ENCODE measurements around the gene NR3C1. TPM values are rescaled to one million over a fixed set of nuclear protein-coding genes. Genes with fewer than 3 reads are reported as not detected.

Gene NR3C1
- total and polyA plus RNA-seq, 8 donors = 59.2 to 98.0 (median 66.6) TPM

DNA sequence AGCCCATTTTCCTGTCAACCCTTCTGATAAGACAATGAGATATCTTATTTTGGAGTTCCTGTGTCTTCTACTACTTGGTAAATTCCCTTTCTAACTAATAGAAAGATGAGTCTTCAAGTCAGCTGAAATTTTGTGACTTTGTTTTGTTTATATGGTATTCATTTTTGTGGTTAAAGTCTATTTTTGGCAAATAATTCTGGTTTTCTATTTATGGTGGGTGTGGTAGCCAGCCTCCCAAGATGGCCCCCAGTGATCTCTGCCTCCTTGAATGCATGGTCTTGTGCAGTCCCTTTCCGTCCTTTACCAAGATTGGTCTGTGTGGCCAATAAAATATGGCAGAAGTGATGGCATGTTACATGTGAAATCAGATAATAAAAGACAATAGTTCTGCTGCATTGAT is 91.5 kb downstream of the NR3C1 start:
- DNase-seq (no peak), ATAC-seq (no peak)
- peaks cover 0 to 56% of the 10 kb centered on the region in 2 donors for H3K36me3 ChIP-seq
- intact Hi-C loops (cut with DNase I) = no loop called here
- TF ChIP-seq, protein P1, sequence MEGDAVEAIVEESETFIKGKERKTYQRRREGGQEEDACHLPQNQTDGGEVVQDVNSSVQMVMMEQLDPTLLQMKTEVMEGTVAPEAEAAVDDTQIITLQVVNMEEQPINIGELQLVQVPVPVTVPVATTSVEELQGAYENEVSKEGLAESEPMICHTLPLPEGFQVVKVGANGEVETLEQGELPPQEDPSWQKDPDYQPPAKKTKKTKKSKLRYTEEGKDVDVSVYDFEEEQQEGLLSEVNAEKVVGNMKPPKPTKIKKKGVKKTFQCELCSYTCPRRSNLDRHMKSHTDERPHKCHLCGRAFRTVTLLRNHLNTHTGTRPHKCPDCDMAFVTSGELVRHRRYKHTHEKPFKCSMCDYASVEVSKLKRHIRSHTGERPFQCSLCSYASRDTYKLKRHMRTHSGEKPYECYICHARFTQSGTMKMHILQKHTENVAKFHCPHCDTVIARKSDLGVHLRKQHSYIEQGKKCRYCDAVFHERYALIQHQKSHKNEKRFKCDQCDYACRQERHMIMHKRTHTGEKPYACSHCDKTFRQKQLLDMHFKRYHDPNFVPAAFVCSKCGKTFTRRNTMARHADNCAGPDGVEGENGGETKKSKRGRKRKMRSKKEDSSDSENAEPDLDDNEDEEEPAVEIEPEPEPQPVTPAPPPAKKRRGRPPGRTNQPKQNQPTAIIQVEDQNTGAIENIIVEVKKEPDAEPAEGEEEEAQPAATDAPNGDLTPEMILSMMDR (IDR thresholded peaks at IDR 0.05) = no peak
- no peaks in the 10 kb centered on the region for H3K9me3 ChIP-seq
- peaks cover 10 to 75% of the 10 kb centered on the region in 2 donors for H3K4me1 ChIP-seq
- H3K4me3 ChIP-seq = no peak overlapping the region
- H3K27me3 ChIP-seq = no peaks in the 10 kb centered on the region
- H3K27ac ChIP-seq = no peak overlapping the region

DNA sequence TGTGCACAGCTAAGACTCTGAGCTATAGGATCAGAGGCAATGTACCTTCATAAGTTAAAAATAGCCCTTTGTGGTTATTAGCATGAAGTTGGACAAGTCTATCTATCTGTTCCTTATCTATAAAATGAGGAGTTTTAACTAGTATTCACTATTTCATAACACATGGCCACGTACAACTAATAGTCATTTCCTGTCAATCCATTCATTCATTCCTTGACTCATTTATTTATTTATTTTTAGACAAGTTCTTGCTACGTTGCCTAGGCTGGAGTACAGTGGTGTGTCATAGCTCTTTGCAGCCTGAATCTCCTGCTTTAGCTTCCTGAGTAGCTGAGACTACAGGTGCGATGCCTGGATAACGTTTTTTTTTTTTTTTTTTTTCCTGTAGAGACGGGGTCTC is 92.1 kb downstream of the NR3C1 start:
- H3K36me3 ChIP-seq = peaks cover 0 to 60% of the 10 kb centered on the region in 2 donors
- TF ChIP-seq, protein P1 (IDR thresholded peaks at IDR 0.05) = no peak
- H3K27me3 ChIP-seq = no peaks in the 10 kb centered on the region
- intact Hi-C loops (cut with DNase I) = no loop called here
- peaks cover 5 to 71% of the 10 kb centered on the region in 2 donors for H3K4me1 ChIP-seq
- ATAC-seq (no peak), DNase-seq (no peak)
- no peaks in the 10 kb centered on the region for H3K9me3 ChIP-seq
- no peak overlapping the region for H3K4me3 ChIP-seq
- no peak overlapping the region for H3K27ac ChIP-seq

DNA sequence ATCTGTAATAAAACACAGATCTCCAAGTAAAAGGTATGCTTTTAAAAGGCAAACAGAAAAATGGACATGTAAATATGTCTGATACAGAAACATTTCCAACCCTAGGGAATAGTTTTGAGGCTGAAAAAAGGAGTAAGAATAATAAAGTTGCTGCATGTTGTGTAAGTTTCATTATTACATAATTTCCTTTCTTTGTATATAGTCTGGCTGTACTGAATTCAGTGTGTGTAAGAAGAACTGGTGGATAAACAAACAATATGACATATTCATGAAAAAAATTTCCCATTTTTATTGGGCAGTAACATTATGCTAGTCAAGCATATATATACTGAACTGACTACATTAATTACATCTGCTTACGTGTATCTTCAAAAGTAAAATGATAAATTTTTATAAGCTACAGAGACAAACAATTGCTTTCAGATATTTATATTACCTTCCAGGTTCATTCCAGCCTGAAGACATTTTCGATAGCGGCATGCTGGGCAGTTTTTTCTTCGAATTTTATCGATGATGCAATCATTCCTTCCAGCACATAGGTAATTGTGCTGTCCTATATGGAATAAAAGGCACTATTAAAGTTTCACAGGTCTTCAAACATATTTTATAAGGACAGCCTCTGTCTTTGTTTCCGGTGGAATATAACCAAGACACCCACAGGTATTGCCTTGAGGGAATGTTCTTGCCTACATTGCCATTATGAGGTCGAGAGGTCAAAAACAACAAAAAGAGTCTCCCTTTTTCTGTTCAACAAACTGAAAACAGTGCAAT is 93.6 kb downstream of the NR3C1 start:
- H3K9me3 ChIP-seq = no peaks in the 10 kb centered on the region
- no peak overlapping the region for H3K4me3 ChIP-seq
- TF ChIP-seq, protein P1 (IDR thresholded peaks at IDR 0.05) = no peak
- H3K27ac ChIP-seq = peak overlapping the region in 1 of 2 donors; percentile 25
- H3K4me1 ChIP-seq = peaks cover 0 to 59% of the 10 kb centered on the region in 2 donors
- H3K27me3 ChIP-seq = no peaks in the 10 kb centered on the region
- ATAC-seq = no peak
- intact Hi-C loops (cut with DNase I) = no loop called here
- peaks cover 0 to 68% of the 10 kb centered on the region in 2 donors for H3K36me3 ChIP-seq
- DNase-seq = no peak

DNA sequence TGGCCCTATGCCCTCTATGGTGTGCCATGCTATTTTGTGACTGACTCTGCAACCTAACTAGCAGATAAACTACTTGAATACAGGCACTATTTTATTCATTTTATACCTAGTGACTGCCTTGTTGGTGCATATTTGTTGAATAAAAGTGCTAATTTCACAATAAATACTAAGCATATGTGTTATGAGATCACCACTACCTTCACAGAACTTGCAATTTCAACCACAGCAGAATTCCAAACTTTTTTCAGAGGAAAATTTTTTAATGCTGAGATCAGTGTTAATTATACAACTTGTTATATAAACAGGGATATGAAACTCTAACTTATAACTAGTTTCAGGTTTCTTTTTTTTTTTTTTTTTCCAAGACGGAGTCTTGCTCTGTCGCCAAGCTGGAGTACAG is 94.8 kb downstream of the NR3C1 start:
- no peak for DNase-seq
- Histone ChIP-seq H3K36me3 (peaks cover 0 to 71% of the 10 kb centered on the region in 2 donors), H3K27ac (no peak overlapping the region)

DNA sequence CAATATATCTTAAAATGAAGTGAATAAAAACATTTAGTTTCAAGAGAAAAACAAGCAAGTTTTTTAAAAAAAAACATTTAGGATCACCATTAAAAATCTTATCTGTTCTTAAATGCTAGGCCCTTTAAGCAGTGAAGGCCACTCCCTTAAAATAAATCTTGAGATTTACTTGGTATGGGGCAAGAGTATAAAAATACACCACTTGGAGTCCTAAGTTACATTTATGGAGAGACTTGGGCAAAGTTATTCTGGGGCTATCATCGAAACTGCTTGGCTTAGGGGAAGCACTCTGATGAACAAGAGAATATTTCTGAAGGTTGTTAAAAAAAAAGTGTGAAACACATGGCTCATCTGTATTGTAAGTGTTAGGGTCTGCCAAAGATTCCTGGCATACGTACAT is 97.4 kb downstream of the NR3C1 start:
- TF ChIP-seq, protein P1 (IDR thresholded peaks at IDR 0.05) = no peak

More for the DNA sequence above, 94.8 kb downstream of the NR3C1 start:
- no peaks in the 10 kb centered on the region for H3K27me3 ChIP-seq
- H3K4me3 ChIP-seq = no peak overlapping the region
- no peaks in the 10 kb centered on the region for H3K9me3 ChIP-seq
- no peak for ATAC-seq
- TF ChIP-seq, protein P1 (IDR thresholded peaks at IDR 0.05) = no peak
- peaks cover 0 to 48% of the 10 kb centered on the region in 2 donors for H3K4me1 ChIP-seq
- intact Hi-C loops (cut with DNase I) = no loop called here

More for the DNA sequence above, 97.4 kb downstream of the NR3C1 start:
- peaks cover 0 to 24% of the 10 kb centered on the region in 2 donors for H3K4me1 ChIP-seq
- H3K27ac ChIP-seq = no peak overlapping the region
- H3K9me3 ChIP-seq = no peaks in the 10 kb centered on the region
- no peak overlapping the region for H3K4me3 ChIP-seq
- H3K36me3 ChIP-seq = peaks cover 0 to 50% of the 10 kb centered on the region in 2 donors
- H3K27me3 ChIP-seq = no peaks in the 10 kb centered on the region
- no peak for DNase-seq
- ATAC-seq = peak; percentile 74
- intact Hi-C loops (cut with DNase I) = no loop called here

Measured in left lung (tissue), 10 donors.